HG03039 (cell line): Measurements from ENCODE around the gene ATXN7.
A peak's percentile ranks its signal among the peaks of the same experiment; 100 is the strongest.

Experiments used
- ATAC-seq: cut with Tn5 transposase; IDR thresholded peaks from one replicate; pipeline ENCODE4 v1.9.1; 2021; ENCODE audit warnings: mild to moderate bottlenecking, moderate library complexity; ENCODE audit not compliant: unreplicated experiment

ATXN7 gene

DNA sequence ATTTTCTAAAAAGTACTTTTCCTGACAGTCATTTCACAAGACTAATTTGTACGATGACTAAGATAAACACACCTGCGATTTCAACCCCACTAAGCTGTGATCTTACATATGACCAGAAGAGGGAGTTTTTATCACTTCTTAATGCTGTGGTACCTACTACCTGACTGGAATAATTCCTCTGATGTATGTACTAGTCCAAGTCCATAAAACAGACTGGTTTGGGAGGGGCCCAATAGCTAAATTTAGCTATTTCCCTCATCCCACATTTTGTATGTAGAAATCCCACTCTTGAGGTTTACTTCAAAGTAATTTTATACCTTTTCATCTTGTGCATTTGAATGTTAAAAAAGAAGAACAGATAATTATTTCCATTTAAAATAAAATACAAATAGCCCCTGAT, 98.2 kb downstream of the ATXN7 start:
- ATAC-seq: peak; percentile 77

DNA sequence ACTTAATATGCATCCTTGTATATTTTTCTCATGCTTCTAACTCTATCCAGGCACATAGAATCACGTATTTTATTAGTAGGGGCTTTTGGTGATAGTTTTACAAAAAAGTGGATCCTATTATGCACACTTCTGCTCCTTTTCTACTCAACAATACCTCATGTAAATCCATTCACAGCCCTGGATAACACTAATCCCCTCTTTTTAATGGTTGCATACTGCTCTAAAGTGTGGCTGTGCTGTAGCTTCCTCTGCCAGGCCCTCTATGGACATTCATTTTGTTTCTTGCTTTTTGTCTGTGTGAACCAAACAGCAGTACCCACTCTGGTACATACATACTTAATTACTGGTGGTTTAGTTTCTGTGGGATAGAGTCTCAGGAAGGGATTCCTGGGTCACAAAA, 99.8 kb downstream of the ATXN7 start:
- no peak for ATAC-seq

DNA sequence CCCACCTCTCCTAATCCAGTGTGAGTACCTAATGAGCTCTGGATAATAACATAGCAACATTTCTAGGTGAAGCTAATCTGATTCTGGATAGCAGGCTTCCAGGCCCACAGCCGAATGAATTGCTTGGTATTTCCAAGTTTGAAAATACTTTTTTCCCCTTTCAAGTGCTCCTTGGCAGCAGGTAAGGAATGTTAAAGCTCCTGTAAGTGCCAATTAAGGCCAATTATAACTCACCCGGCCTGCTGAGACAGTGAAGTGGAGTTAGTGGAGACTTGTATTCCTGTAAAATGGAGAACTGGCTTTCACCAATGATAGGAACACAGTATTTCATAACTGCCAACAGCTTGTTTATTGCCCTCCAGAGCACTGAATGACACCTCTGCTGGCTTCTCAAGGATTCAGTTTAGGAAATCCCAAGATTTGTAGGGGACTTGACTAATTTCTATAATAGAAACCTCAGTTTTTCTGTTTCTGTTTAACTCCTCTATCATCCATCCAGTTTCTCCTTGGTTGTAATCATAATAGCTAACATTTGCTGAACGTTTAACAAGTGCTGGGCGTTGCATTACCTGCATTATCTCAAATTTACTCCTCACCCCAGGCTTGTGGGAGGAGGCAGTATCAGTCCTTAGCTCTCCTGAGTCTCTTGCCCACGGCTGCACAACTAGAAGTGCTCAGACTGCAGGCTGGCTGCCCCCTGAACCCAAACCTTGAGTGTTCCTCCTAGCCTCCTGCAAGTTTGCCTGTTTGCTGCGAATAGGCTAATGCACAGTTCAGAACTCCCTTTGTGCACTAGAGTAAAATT, 101.2 kb downstream of the ATXN7 start:
- no peak for ATAC-seq

DNA sequence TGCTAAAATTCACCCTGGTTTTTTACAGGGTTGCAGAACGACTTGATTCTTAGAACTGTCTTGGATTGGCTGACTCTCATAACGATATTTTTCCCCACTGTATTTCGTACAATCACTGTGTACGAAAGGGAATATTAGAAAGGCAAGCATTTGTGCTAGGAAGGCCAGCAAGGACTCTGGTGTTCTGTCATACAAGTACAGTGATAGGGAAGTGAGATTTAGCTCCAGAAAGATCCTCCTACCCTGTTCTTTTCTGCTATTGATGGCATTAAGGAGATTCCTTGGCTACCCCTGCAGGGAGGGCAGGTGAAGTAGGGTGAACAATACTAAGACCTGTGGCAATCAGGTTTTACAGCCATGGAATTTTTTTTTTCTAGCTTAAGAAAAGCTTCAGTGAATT, 102.3 kb downstream of the ATXN7 start:
- ATAC-seq: no peak

DNA sequence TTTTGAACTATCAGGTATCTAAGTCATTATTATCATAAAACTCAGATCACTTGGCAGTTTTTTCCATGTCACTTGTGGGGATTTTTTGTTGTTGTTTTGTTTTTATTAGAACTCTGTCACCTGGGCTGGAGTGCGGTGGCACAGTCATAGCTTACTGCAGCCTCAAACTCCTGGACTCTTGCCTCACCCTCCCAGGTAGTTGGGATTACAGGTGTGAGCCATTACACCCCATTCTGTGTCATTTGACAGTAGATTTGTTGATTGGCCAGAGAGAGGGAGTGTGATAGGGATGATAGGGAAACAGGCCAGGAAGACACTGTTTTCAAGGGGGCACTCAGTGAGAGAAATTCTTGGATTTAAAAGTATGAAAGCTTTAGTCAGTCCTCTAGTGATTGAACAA, 103.2 kb downstream of the ATXN7 start:
- ATAC-seq: no peak

DNA sequence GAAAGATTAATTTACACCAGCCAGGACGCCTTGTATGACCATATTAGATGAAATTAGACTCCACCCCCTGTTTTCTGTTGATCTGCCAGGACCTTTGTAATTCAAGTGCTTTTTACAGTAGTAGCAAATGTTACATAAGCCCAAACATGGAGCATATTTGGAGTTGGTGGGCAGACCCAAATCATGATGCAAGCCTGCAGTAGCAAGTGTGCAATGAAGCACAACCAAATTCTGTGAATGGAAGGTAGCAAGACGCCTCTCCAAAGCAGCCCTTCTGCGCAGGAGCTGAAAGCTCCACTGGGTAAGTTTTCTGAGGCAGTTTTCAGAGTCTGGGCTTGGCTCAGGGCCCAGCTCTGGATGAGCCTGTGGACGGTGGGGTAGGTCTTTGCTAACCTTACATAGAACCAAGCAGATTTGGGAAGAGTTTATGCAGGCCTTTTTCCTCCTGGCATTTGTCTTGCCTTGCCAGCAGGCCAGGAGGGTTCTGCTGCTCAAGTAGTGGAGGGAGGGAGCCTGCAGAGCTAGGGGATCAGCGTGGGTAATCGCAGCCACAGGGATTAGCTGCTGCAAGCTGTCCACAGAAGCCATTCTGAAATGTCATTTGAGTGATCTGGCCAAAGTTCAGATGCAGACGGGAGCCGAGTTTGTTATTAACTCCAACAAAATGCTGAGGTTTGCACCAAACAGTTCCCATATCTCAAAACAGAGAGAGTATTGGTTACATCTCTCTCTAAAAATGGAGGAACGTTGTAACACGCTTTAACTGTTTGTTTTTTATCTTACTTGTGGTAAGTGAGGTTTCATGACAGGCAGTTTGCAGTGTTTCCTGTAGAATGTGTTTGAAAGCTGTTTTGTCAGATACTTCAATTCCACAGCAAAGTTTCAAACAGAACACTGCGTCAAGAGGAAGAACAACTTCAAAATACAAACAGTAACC, 104.3 kb downstream of the ATXN7 start:
- peak; percentile 31 for ATAC-seq

DNA sequence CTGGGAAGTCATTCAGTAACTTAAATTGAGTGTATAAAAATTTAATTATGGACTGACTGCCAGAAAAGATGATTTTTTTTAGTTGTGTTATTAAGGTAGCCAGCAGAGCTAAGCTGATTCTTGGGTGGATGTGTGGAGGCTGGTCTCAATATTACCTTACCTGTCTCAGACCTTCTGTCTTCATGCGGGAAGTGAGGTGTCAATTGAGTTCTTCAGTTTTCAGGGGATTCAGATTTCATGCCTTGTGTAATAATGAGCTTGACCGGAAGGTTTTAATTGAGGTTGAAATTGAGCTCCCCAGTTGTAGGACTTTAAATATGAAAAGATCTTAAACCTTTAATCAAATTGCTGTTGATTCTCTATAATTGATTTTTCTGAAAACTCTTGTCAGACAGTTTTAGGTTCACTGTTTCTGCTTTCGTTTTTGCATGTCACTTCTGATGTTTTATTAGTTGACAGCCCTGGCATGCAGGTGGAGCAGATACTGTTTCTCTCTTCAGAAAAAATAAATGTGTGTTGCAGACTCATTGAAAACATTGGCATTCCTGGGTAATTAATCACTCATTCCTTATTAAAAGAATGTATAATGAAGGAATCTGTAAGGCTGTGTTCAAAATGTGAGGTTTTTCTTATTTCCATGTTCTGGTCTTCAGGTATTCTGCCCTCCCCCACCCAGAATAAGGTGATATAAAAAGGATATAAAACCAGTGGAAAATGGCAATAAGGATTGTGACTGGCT, 105.1 kb downstream of the ATXN7 start:
- no peak for ATAC-seq

DNA sequence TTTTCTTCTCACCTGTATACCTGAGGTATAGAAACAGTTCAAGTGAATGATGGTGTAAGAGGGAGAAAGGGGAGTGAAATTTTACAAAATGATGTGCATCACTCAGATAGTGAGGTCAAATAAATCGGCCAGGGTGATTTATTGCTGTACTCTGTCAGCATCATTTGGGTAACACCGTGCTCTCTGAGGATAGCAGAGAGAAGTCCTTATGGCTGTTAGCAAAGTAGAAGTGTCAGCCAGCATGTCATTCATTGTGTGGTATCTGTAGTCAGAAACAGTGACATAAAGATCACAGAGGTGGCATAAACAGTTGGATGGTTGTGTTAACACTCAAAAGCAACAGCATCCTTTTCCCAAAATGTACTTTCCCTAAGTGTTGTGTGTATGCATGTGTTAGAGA, 106.2 kb downstream of the ATXN7 start:
- ATAC-seq: no peak

DNA sequence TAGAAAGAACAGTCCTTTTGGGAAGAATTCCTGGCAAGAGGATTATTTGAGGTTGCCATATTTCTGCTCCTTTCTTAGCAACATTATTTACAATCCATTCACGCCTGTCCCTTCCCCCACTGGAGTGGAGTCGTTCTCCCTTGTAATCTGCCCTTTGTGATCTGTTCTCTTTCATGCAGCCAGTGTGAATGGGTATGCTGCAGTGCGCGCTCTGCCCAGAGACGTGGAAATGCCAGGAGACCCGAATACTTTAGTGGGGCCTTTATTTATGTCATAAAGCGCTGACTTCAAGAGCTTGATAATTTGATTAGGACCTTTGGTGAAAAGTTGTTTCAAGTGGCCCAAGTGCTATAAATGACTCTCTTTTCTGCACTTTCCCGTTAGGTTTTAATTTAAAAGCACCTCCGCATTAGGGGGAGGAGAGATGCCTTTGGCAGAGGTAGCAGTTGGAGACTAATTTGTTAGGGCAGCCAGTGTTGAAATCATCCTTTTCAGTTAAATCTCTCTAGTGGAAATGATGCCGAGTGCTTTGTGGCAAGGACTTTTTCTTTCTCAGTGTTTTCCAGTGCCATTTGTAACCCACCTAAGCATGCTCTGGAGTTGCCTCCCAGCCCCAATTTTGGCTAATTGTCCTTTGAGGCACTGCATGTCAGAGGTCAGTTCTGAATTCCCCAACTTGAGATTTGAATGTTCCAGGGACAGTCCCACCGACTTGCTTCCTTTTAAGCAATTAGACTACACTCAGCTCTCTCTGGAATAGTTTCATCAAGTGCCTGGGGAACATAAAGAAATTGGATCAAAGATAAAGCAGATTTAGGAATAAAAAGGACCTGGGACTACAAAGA, 107.2 kb downstream of the ATXN7 start:
- no peak for ATAC-seq

DNA sequence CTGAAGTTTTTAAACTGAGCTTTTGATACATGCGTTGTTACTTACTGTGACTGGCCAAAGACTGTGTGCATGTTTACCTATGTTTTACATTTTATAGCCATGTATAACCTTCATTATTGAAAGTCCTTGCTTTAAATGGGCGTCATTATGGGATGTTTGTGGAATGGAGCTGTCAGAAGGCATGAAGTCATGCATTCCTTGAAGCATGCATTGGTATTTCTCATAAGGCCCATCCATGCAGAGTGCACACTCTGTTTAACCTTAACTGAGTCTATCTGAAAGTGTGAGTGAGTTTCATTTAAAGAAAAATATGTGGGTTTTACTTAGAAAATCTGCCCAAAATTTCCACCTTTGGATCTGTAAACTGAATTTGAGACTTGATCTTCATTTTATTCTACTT, 108.5 kb downstream of the ATXN7 start:
- ATAC-seq: no peak

DNA sequence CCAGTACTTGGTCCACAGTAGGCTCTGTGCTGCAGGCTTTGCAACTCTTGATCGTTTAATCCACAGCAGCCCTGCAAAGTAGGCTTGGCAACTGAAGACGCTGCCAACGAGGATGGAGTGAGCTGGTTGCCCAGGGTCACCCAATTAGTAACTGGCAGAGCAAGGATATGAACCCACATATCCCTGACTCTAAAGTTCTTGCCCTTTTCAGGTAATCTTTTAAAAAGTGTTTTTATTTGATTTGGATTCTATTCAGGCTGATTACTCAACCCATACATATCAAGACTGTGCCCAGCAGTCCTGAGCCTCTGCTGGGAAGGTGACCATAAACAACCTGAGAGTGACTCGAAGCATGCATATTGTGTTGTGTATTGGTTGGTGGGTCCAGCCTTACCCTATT, 109.3 kb downstream of the ATXN7 start:
- ATAC-seq: no peak

DNA sequence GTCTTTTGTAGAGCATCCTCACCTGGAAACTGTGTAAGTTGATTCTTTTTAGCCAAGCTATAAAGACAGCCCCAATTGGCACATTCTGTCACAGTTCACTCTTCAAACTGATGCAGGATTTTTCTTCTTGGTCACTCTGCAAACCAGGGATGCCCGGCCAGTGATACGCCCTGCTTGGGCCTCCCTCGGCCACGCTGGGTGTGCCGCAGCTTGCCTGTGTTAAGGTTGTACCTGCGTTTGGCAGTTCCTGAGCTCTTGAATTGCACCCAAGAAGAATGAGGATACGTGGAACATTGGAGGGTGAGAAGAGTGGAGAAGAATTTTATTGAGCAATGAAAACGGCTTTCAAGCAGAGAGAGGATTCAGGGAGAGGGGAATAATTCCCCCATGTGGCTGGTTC, 109.7 kb downstream of the ATXN7 start:
- no peak for ATAC-seq

DNA sequence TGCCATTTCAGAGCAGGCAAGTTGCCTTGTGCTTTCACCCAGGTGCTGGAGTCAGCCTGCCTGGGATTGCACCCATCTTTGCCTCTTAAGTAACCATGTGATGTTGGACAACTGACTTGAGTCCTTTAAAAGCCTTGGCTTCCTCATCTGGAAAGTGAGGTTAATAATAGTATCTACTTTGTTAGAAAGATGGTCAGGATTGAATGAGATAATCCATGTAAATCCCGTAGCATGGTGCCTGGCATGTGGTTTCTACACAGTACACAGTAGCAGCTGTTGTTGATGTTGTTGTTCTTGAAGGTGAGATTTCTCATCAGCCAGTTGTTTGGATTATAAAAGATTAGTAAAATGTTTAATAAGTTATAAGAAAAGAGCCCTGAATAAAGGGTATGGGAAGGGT, 110.8 kb downstream of the ATXN7 start:
- no peak for ATAC-seq

DNA sequence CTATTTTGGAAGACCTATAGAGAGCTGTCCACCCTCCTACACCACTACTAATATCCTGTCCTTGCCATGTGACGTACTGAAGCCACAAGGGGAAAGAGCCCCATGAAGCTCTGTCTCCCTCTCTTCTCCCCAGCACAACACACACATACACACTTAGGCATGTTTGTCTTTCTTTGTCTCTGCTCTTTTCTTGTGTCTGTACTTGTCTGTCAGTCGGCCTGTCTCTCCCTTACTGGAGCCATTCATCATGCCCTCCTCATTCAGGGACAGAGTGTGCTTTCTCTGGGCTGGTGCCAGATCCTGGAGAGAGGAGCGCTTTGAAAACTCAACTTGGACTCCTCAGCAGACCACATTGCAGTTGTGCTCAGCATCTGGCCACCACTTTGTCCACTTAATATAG, 112.1 kb downstream of the ATXN7 start:
- ATAC-seq: no peak

DNA sequence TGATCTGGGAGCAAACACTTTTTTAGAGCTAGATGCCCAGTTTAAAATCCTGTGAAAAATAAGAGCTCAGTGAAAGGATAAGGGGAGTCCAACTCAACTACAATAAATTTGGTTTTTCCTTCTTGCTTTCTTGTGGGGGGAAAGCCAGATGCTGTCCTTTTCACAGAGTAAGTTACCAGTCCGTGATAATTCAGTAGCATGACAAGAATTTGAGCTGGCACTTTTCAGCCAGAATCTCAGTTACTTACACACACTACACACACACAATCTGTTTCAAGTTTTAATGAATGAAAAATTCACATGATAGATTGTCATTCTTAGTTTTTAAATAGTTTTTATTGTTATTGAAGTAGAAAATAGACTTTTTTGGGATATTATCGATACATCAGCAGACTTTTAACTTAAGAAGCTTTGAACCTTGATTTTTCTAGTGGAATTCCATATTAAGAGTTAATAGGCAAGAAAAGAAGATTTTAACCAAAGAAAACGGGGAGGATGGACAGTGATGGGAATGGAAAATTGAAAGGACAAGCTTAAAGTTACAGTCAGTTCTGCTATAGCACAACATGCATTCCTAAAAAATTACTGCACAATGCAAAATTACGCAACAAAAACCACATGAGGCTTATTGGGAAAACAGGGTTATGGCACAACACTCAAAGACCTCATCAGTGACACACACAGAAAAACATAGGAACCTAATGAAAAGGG, 112.6 kb downstream of the ATXN7 start:
- ATAC-seq: no peak

DNA sequence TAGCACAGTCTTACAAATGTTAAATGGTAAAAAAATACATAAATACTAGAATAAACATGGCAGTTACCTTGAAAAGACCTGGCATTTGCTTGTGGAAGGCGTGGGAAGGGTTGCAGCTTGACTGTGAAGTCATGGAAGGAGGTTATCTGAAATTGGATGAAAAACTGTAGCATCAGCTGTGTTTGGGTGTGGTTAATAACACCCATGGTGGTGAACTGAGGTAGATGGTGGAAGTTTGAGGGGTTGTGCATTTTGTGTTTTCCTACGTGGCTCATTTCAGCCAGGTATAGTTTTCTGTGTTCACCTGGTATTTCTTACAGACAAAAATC, 113.2 kb downstream of the ATXN7 start:
- ATAC-seq: no peak

DNA sequence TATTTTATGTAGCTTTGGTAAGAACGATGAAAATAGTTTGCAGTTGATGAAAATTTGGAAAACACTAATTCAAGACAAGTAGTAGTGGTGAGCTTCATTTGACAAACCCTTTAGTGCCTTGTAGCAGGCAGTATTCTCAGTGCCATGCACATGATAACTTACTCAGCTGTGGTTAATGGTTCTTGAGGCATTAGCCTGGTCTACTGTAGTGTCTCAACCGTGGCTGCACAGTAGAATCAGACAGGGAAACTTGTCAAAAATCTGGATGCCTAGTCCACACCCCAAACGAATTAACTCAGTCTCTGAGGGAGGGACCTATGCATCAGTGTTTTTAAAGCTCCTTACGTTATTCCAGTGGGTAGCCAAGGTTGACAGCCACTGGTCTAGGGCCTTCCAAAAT, 114.2 kb downstream of the ATXN7 start:
- no peak for ATAC-seq

DNA sequence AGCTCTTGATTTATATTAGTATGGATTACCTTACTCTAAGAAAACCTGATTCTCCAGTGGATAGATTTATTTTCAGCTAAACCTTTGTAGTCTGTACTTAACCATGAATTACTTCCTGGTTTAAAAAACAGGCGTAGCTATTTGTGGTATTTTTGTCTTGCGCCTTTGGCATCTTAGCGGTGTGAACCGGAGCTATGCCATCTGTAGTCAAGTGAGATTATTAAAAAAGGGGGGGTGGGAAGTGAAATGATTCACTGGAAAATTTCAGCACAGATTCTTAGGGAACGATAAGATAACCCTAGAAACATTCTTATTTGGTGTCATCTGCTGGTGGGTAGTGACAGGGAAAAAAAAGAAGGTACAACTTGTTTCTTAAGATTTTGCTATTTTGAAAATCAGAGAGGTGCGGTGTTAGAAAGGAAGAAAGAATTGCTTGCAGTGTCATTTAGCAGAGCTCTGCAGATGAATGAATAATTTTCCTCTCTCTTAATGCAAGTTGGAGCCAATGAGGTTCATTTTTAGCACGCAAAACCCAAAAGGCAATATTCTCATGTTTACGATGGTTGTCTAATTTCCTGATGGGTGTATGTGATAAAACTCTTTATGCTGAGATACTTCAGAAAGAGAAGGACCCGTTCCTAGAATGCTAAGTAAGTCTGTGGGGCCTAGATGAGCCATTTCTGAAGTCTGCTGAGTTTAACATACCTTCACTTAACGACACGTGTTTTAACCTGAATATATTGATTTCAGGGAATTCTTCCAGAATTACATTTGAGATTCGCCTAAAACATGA, 115.6 kb downstream of the ATXN7 start:
- no peak for ATAC-seq

DNA sequence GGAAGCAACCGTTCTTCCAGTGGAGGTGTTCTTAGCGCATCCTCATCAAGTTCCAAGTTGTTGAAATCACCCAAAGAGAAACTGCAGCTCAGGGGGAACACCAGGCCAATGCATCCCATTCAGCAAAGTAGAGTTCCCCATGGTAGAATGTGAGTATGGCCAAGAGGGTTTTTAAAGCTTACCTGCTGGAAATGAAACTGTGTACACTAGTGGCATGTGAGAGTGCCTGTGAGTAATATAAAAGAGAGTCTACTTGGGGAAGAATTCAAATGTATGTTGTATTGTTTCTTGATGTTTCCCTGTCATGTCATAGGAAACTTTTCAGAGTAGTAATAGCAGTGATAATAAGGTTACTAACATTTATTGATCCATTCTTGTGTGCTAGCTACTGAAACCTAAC, 116.4 kb downstream of the ATXN7 start:
- no peak for ATAC-seq
